Mononuclear cell (primary cell): ENCODE data around the gene RBM46. TPM values are rescaled to one million over a fixed set of nuclear protein-coding genes. Genes with fewer than 3 reads are reported as not detected.
"Not testable (repeated sequence)": the region's sequence is repeated elsewhere in the genome, so short reads cannot be mapped to it uniquely, and the experiment has no call there.

ENCODE experiments used
- H3K27me3 ChIP-seq: 2 replicates; pipeline ENCODE4 v1.6.0; 2011; ENCODE audit warnings: low read length, control low read depth; ENCODE audit not compliant: insufficient read depth
- H3K4me1 ChIP-seq: 2 replicates; pipeline ENCODE4 v1.5.1; 2011; ENCODE audit warnings: mild to moderate bottlenecking, low read length, control low read depth; ENCODE audit not compliant: insufficient read depth
- H3K4me3 ChIP-seq: 2 replicates; pipeline ENCODE4 v1.5.1; 2011; ENCODE audit warnings: mild to moderate bottlenecking, low read length, moderate library complexity
- H3K9me3 ChIP-seq: 2 replicates; pipeline ENCODE4 v1.5.1; 2011; ENCODE audit warnings: low read depth, mild to moderate bottlenecking, control low read depth, low read length
- total RNA-seq: library from RNA; depleted of rRNA; stranded (reverse); fragments of >200 nt; gene quantifications from one replicate; pipeline ENCODE4 v1.2.3, GENCODE V29; 2012

The RBM46 gene
- total RNA-seq, 1 donor, result not detected

- H3K27me3 ChIP-seq, result no peaks in the 10 kb centered on the region
- no peaks in the 10 kb centered on the region for H3K4me1 ChIP-seq
- no peak overlapping the region for H3K4me3 ChIP-seq
- H3K9me3 ChIP-seq, result no peaks in the 10 kb centered on the region
Observed at GRCh38 chr4:154778264-154778663, 2.8 kb upstream of the RBM46 start.

GRCh38 chr4:154779362-154779947, 1.6 kb upstream of the RBM46 start:
- Histone ChIP-seq H3K4me1 (no peaks in the 10 kb centered on the region), H3K4me3 (no peak overlapping the region), H3K27me3 (no peaks in the 10 kb centered on the region), H3K9me3 (no peaks in the 10 kb centered on the region)

GRCh38 chr4:154781983-154782293, 866 bp downstream of the RBM46 start:
- Histone ChIP-seq H3K9me3 (no peaks in the 10 kb centered on the region), H3K27me3 (no peaks in the 10 kb centered on the region), H3K4me1 (no peaks in the 10 kb centered on the region), H3K4me3 (no peak overlapping the region)

DNA sequence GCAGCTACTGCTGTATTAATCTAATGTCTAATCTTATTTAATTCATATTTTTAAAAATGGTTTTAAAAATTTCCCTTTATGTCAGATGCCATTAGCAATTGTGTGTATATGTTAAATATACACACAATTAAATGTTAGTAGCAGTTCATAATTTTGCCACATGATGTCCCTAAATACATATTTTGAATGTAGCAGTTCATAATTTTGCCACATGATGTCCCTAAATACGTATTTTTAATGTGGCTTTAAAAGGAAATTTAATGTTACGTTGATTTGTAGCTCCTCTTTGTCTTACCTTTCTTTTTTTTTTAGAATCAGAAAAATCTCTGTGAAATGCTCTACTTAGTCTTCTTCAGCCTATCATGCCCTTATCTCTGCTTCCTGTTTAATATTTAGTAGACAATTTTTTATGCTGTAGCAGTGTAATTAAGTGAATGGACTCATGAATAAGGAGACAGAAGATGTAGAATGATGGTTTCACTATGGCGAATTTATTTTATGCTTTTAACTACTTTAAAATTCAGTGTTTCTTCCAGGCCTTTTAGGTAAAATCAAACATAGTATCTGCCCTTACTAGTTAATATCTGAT, 26.1 kb downstream of the RBM46 start:
- no peaks in the 10 kb centered on the region for H3K9me3 ChIP-seq
- H3K27me3 ChIP-seq, result no peaks in the 10 kb centered on the region
- H3K4me3 ChIP-seq, result no peak overlapping the region
- H3K4me1 ChIP-seq, result no peaks in the 10 kb centered on the region

DNA sequence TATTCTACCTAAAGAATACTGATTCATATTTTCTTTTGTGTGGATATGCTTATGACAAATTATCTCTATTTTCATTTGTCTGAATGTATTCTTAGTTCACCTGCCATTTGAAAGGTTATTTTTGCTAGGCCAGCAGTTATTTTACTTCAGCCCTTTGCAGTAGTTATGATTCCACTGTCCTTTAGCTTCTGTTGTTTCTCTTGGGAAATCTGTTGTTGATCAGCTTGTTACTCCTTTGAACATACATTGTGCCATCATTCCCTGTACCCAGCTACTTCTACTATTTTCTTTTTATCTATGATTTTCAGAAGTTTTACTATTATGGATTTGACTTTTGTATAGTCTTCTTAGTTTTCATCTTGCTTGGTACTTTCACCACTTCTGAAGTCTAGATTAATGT, 37.2 kb downstream of the RBM46 start:
- Histone ChIP-seq H3K4me3 (no peak overlapping the region), H3K9me3 (no peaks in the 10 kb centered on the region), H3K4me1 (no peaks in the 10 kb centered on the region), H3K27me3 (no peaks in the 10 kb centered on the region)

DNA sequence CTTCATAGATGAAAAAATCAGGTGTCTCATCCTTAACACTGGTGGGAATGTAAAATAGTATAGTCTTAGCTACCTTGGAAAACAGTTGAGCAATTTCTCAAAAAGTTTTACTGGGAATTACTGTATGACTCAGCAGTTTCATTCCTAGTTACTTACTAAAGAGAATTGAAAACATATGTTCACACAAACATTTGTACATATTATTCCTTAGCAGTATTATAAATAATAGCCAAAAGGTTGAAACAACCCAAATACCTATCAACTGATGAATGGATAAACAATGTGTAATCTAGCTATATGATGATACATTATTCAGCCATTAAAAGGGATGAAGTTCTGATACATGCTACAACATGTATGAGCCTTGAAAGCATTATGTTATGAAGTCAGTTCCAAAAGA, 41.7 kb downstream of the RBM46 start:
- no peaks in the 10 kb centered on the region for H3K27me3 ChIP-seq
- no peaks in the 10 kb centered on the region for H3K4me1 ChIP-seq
- H3K9me3 ChIP-seq, result no peaks in the 10 kb centered on the region
- H3K4me3 ChIP-seq, result no peak overlapping the region

GRCh38 chr4:154836030-154836429, 55.0 kb downstream of the RBM46 start:
- H3K4me3 ChIP-seq, result no peak overlapping the region
- no peaks in the 10 kb centered on the region for H3K4me1 ChIP-seq
- H3K9me3 ChIP-seq, result no peaks in the 10 kb centered on the region
- H3K27me3 ChIP-seq, result no peaks in the 10 kb centered on the region

DNA sequence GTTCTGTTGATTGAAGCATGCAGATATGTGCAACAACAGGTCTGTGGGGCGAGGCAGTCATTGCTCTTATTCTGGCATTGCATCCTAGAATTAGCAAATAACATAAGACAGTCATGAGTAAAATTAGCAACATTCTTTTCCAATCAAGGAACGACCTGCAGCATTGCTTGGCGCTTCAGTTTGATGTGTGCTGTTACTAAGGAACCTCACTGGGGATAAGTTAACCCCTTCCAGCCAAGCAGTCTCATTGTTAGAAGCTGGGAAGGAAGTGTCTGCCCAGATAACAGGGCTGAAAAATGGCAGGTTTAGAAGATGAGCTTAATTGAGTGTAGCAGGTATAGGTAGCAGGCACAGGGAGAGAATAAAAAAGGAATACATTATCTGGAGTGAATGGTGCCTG, 55.4 kb downstream of the RBM46 start:
- Histone ChIP-seq H3K9me3 (no peaks in the 10 kb centered on the region), H3K4me3 (no peak overlapping the region), H3K4me1 (no peaks in the 10 kb centered on the region), H3K27me3 (no peaks in the 10 kb centered on the region)

GRCh38 chr4:154838155-154838554, 57.1 kb downstream of the RBM46 start:
- H3K4me3 ChIP-seq, result no peak overlapping the region
- no peaks in the 10 kb centered on the region for H3K4me1 ChIP-seq
- no peaks in the 10 kb centered on the region for H3K9me3 ChIP-seq
- no peaks in the 10 kb centered on the region for H3K27me3 ChIP-seq

DNA sequence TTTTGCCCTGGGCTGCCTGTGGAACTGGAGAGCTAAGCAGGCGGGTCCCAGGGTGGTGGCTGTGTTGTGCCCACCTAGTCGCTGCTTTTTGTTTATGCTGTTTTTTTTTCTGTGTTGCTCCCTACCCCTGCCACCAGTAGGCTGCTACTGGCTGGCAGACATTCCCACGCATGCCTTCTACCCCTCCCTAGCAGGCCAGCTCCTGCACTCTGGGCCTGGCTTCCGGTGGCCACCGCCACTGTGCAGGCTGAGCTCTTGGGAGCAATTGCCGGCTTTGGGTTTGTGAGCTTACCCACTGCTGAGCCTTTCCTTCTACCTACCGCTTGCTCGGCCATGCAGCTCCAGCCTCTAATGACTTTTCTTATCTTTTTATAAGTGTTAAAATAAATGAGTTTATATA, 57.6 kb downstream of the RBM46 start:
- Histone ChIP-seq H3K4me1 (no peaks in the 10 kb centered on the region), H3K9me3 (no peaks in the 10 kb centered on the region), H3K4me3 (no peak overlapping the region), H3K27me3 (no peaks in the 10 kb centered on the region)

GRCh38 chr4:154854362-154854761, 73.3 kb downstream of the RBM46 start:
- no peaks in the 10 kb centered on the region for H3K9me3 ChIP-seq
- no peaks in the 10 kb centered on the region for H3K4me1 ChIP-seq
- no peaks in the 10 kb centered on the region for H3K27me3 ChIP-seq
- H3K4me3 ChIP-seq, result no peak overlapping the region

DNA sequence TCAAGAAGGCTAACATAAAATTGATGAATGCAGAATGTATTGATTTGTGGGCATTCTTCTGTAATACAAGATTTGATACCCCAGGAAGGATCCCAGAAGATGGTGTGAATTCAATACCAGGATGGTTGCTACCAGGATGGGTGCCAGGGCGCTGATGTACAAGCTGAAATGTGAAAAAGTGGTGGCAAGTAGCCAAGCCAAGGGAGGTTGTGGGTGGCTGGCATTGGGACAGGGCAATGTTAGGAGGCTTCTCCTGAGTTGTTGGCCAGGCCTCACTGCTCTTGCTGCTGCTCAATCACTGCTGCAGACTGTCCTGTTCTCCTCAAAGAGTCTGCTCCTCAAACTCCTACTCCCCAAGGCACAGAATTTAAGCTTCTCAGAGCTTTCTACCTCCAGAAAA, 77.1 kb downstream of the RBM46 start:
- Histone ChIP-seq H3K4me1 (no peaks in the 10 kb centered on the region), H3K9me3 (no peaks in the 10 kb centered on the region)

GRCh38 chr4:154868414-154869194, 87.5 kb downstream of the RBM46 start:
- no peaks in the 10 kb centered on the region for H3K9me3 ChIP-seq
- no peaks in the 10 kb centered on the region for H3K27me3 ChIP-seq
- H3K4me3 ChIP-seq, result no peak overlapping the region
- no peaks in the 10 kb centered on the region for H3K4me1 ChIP-seq

More for the DNA sequence above, 77.1 kb downstream of the RBM46 start:
- Histone ChIP-seq H3K27me3 (no peaks in the 10 kb centered on the region), H3K4me3 (no peak overlapping the region)

DNA sequence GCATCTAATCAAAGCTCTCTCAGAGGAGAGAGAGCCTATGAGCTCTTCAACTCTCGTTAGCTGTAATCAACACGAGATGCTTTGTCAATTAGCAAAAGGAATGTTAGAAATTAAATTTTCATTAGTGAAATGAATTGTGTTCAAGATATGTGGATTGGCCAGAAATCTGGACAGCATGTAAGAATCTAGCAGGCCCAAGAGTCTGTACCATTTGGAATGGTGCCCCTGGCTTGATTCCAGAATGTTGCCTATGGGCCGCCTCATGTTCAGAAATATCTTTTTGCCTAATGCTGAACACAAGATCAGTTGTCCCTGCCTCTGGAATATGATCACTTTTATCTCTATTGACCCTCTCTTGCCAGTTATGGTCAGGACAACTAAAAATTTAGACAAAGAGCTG, 88.2 kb downstream of the RBM46 start:
- no peaks in the 10 kb centered on the region for H3K27me3 ChIP-seq
- H3K4me3 ChIP-seq, result no peak overlapping the region
- H3K4me1 ChIP-seq, result no peaks in the 10 kb centered on the region
- H3K9me3 ChIP-seq, result no peaks in the 10 kb centered on the region

DNA sequence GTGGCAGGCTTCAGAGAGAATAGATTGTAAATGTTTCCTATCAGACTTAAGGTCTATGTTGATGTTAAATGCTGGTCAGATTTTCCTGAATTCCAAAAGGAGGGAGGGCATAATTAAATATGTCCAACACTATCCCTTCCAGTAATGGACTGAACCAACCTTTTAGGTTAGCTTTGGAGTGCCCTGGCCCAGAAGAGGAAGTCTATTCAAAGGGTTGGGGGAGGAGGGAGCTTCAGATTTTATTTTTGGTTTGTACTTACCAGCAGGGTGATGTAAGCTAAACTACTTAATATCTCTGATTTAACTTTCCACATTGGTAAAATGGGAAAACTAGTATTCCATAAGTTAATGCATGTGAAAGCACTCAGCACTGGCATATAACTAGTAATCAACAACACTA, 91.1 kb downstream of the RBM46 start:
- Histone ChIP-seq H3K9me3 (no peaks in the 10 kb centered on the region), H3K27me3 (no peaks in the 10 kb centered on the region), H3K4me3 (no peak overlapping the region), H3K4me1 (no peaks in the 10 kb centered on the region)

GRCh38 chr4:154874049-154874448, 93.0 kb downstream of the RBM46 start:
- H3K9me3 ChIP-seq, H3K27me3 ChIP-seq, H3K4me3 ChIP-seq, H3K4me1 ChIP-seq: not testable (repeated sequence)
